PC-9 (cell line): Measurements from ENCODE around the gene ALX4.

Source experiments
- EZH2 ChIP-seq: fragments of 200-600 bp; sonication (generic); IDR thresholded peaks from 2 replicates; pipeline ENCODE4 v1.8.0; 2017; ENCODE audit warnings: antibody characterized with exemption, low read depth
- TF ChIP-seq, protein P1 (sequence below): fragments of 200-600 bp; sonication (generic); conservative IDR thresholded peaks from 2 replicates; pipeline ENCODE4 v1.6.1; 2017; ENCODE audit warnings: mixed run types, antibody characterized with exemption, mild to moderate bottlenecking, moderate library complexity

DNA sequence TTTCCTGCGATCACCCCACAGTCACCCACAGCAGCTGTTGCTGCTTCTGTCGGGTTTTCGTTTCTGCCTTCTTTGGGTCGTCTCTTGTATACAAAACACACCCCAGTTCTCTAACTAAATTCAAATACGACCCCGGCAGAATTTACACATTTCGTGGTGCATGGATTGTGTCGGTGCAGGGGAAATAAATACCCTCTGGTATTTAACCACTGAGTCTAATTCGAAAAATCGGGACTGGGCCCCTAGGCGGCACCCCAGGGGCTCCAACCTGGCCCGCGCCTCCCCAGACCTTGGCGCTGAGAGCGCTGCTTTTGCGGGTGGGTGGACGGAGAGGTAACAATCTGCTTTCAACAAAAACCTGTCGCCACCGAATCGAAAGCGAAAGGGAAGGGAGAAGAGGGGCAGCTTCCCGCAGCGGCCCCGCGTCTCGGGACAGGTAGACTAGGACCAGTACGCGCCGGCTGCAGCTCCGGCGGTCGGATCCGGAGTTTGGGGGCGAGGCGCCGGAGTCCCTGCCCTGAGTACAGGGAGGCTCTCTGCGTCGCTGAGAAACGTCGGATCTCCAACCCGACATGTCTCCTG is 4.4 kb downstream of the ALX4 start:
- TF ChIP-seq, protein P1, sequence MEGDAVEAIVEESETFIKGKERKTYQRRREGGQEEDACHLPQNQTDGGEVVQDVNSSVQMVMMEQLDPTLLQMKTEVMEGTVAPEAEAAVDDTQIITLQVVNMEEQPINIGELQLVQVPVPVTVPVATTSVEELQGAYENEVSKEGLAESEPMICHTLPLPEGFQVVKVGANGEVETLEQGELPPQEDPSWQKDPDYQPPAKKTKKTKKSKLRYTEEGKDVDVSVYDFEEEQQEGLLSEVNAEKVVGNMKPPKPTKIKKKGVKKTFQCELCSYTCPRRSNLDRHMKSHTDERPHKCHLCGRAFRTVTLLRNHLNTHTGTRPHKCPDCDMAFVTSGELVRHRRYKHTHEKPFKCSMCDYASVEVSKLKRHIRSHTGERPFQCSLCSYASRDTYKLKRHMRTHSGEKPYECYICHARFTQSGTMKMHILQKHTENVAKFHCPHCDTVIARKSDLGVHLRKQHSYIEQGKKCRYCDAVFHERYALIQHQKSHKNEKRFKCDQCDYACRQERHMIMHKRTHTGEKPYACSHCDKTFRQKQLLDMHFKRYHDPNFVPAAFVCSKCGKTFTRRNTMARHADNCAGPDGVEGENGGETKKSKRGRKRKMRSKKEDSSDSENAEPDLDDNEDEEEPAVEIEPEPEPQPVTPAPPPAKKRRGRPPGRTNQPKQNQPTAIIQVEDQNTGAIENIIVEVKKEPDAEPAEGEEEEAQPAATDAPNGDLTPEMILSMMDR = no peak
- no peak for TF ChIP-seq EZH2
